ENCODE data around the gene FOXO1.

GRCh38 chr13:40596484-40596883 lies 70.0 kb downstream of the FOXO1 start:
- TF ChIP-seq YY1 (IDR thresholded peaks at IDR 0.05; ENCODE audit: low read depth) (no peak), FOXM1 (IDR thresholded peaks at IDR 0.05; ENCODE audit: borderline replicate concordance, low read depth) (no peak), REST (IDR thresholded peaks at IDR 0.05; ENCODE audit: low read depth) (no peak), RAD21 (IDR thresholded peaks at IDR 0.05; ENCODE audit: low read depth) (no peak), CREB1 (IDR thresholded peaks at IDR 0.05; ENCODE audit: low read depth) (no peak), NFIC (IDR thresholded peaks at IDR 0.05) (no peak), MAX (IDR thresholded peaks at IDR 0.05) (no peak), TAF1 (IDR thresholded peaks at IDR 0.05; ENCODE audit: low read depth) (no peak), TCF12 (IDR thresholded peaks at IDR 0.05; ENCODE audit: low read depth) (no peak), EGR1 (IDR thresholded peaks at IDR 0.05) (no peak), EP300 (IDR thresholded peaks at IDR 0.05; ENCODE audit: borderline replicate concordance) (no peak), TEAD4 (IDR thresholded peaks at IDR 0.05) (no peak), CEBPB (IDR thresholded peaks at IDR 0.05) (no peak)
